GM18951 (cell line): ENCODE data around the gene CFAP43.
"Not testable (repeated sequence)": the region's sequence is repeated elsewhere in the genome, so short reads cannot be mapped to it uniquely, and the experiment has no call there.

Experiments
- POLR2A ChIP-seq: IDR thresholded peaks from 4 replicates; pipeline ENCODE4 v1.6.1; 2011; ENCODE audit warnings: mild to moderate bottlenecking; ENCODE audit not compliant: insufficient read length, insufficient read depth; ENCODE audit errors: extremely low read depth
- in situ Hi-C: fragments of 300-500 bp; cut with MboI; formaldehyde crosslinking; loops from one replicate; pipeline ENCODE4 v1.12.0; 2022; ENCODE audit warnings: low sequenced_read_pairs, mixed read lengths, inconsistent platforms; ENCODE audit not compliant: unreplicated experiment

CFAP43 gene

DNA sequence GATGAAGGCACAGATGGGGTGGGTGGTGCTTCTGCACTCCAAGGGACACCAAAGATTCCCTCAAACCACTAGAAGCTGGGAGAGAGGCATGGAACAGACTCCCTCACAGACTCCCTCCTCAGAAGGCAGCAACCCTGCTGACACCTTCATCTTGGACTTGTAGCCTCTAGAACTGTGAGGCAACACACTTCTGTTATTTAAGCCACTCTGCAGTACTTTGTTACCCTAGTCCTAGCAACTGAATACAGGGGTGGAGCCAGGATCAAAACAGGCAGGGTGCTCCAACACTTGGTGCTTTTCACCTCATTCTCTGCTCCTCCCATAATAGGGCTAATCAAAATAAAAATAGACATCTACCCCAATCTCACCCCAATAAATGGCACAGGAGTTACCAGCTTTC is 20.2 kb upstream of the CFAP43 start:
- in situ Hi-C loops = no loop called here
- TF ChIP-seq POLR2A = no peak

DNA sequence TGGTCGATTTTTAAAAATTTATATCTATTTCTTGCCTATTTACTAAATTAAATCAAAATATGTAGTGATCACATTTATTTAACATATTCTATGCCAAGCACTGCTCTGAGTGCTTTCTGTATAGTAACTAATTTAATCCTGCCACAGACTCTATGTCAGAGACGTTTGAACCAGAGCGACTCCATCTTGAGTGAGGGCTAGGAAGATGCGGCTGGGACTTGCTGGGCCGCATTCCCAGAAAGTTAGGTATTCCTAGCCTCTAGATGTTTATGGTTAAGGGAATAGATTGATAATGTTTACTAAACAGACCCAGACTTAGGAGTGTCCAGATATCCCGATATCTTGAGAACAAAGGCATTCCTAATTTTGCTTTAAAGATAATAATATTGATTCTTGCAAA is 19.3 kb upstream of the CFAP43 start:
- in situ Hi-C loops = no loop called here

DNA sequence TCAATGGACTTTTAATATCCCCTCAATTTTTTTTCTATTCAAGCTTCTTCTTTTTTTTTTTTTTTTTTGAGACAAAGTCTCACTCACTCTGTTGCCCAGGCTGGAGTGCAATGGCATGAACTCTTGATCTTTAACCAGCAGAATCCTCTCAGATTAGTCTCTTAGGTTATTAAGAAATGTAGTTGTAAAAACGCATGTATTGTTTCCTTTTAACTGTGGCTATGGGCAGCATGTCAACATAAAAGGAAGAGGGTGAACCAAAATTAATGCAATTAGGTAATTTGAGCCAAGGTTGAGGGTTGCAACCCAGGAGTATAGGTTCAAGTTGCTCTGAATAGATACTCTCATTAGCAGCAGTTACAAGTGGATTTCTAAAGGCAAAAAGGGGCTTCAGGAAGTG is 18.2 kb upstream of the CFAP43 start:
- in situ Hi-C loops = no loop called here
- no peak for TF ChIP-seq POLR2A

More for the DNA sequence above, 19.3 kb upstream of the CFAP43 start:
- no peak for TF ChIP-seq POLR2A

DNA sequence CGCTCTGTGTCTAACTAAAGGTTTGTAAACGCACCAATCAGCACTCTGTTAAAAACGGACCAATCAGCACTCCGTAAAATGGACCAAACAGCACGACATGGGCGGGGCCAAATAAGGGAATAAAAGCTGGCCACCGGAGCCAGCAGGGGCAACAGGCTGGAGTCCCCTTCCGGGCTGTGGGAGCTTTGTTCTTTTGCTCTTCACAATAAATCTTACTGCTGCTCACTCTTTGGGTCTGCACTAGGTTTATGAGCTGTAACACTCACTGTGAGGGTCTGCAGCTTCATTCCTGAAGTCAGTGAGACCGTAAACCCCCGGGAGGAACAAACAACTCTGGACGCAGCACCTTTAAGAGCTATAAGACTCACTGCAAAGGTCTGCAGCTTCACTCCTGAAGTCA is 16.8 kb upstream of the CFAP43 start:
- in situ Hi-C loops = not testable (repeated sequence)

DNA sequence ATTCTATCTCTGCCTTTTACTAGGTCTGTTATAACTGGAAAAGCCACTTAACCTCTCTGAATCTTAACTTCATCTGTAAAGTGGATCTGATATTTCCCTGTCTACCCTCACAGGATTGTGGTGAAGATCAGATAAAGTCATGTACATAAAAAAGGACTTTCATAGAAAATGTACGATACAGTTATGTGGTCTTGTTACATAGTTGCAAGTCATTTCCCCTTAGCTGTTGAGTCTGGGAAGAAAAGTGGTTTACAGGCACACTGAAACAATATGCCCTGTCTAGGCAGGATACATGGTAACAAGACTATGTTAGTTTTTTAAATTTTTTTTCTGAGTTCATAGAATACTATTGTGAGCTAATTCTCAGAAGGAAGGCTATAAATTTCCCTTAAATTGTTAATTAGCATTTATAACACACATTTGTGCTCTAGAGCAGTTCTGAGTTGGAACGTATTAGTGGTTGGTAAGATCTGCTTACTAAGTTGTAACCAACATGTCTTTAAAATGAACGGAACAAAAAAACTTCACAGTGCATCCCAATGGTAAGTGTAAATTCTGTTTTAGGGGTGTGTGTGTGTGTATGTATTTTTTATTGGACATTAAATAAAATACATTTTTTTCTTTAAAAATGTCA is 15.5 kb upstream of the CFAP43 start:
- in situ Hi-C loops = no loop called here
- no peak for TF ChIP-seq POLR2A

DNA sequence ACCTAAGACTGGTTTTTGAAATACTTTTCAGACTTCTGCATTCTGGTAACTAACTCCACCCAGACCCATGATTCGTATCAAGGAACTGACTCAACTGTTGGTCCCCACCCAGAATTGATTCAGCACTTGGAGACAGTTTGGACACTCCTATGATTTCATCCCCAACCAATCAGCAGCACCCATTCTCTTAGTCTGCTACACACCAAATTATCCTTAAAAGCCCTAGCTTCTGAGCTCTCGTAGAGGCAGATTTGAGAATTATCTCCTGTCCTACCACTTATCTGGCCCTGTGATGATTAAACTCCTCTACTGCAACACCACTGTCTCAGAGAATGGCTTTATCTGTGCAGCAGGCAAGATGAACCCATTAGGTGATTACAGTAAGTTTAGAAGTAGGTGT is 14.8 kb upstream of the CFAP43 start:
- no peak for TF ChIP-seq POLR2A
- in situ Hi-C loops = no loop called here

DNA sequence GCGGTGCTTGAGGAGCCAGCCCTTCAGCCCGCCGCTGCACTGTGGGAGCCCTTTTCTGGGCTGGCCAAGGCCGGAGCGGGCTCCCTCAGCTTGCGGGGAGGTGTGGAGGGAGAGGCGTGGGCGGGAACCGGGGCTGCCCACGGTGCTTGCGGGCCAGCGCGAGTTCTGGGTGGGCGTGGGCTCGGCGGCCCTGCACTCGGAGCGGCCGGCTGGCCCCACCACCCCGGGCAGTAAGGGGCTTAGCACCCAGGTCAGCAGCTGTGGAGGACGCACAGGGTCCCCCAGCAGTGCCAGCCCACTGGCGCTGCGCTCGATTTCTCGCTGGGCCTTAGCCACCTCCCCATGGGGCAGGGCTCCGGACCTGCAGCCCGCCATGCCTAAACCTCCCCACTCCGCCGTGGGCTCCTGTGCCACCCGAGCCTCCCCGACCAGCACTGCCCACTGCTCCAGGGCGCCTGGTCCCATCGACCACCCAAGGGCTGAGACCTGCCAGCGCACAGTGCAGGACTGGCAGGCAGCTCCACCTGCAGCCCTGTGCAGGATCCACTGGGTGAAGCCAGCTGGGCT is 13.0 kb upstream of the CFAP43 start:
- in situ Hi-C loops = no loop called here
- TF ChIP-seq POLR2A = no peak

DNA sequence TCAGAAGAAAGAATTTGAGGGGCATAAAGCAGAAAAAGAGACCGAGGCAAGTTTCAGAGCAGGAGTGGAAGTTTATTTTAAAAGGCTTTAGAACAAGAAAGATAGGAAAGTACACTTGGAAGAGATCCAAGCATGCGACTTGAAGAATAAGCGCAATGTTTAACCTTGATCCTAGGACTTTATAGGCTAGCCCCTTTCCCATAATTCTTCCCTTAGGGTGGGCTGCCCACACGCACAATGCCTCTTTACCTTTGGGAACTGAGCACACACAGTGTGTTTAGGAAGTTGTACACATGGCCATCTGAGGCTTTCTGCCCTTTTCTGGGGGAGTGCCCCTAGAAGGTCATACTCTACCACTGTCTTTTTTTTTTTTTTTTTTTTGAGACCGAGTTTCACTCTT is 11.3 kb upstream of the CFAP43 start:
- no peak for TF ChIP-seq POLR2A
- in situ Hi-C loops = no loop called here

DNA sequence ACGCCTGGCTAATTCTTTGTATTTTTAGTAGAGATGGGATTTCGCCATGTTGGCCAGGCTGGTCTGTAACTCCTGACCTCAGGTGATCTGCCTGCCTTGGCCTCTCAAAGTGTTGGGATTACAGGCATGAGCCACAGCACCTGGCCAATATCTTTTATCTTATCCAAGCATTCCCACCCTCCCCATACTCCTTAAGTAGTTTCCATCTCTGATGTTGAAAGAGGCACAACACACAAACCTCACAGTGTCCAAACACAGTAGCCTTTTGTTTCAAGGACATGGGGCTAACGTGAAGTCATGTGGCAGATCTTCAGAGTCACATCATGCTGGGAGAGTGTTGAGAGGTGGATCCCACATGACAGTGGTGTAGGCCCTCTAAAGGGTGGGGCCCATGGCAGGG is 10.8 kb upstream of the CFAP43 start:
- in situ Hi-C loops = not testable (repeated sequence)

DNA sequence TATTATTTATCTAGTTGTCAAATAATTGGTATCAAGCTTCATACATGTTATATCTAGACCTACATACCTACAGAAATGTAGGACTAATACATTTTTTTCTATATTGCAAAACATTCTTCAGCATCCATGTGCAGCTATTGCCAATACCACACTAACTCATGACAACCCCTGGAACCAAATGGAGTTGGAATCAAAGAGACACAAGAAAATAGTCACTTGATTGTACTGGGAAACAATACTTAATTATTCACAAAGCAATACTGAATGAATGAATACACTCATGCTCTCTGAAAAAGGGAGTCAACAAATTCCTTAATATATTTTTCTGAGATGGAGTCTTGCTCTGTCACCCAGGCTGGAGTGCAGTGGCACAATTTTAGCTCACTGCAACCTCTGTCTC is 10.4 kb upstream of the CFAP43 start:
- in situ Hi-C loops = no loop called here
- no peak for TF ChIP-seq POLR2A

DNA sequence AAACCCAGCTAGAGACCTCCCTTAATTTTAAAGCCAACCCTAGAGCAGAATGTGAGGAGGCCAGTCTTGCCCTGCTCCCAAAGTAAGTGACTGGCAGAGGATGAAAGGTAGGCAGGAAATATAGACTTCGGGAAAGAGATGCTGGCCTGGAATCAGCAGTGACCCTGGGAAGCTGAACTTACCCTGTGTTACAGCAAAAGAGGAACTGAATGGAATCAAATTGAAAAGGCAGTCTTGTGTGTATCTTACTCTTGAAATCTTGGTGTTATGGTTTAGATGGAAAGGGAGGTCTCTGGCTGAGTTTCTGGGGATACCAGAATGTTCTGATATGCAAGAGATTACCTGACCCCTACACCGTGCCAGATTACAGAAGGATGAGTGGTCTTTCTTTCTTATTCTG is 7.9 kb upstream of the CFAP43 start:
- TF ChIP-seq POLR2A = no peak
- in situ Hi-C loops = no loop called here

DNA sequence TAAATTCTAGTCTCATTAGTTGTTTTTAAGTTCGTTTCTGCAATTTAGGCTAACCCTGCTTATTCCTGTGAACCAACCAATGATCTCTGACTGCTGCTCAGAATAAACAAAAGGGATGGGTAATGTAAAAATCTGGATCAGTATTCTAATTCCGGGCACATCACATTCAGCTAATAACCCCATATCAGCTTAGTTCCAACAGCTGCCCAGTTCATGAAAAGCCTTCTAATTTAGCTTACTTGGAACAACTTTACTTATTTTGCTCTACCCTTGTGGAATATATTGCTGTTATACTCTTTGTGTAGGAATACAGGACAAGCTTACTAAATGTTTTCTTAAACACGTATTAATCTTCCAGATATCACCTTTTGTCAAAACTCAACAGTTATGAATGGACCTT is 3.6 kb upstream of the CFAP43 start:
- in situ Hi-C loops = no loop called here
- no peak for TF ChIP-seq POLR2A

DNA sequence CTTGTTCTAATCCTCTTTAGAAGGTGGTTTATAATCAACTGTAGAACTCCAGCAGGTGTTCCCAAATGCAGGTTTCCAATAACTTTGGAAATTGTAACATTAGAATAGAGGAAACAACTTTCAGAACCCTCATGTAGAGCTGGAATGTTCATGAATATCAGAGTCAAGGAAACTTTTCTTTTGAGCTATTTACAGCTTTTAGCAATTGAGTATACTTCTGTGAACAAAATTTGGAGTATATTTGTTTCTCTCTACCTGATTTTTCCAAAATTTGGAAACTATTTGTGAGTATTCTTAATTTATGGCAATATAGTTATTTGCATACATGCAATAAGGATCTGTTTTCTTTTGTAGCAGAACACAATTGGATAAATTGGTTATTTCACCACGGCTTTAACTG is 2.8 kb upstream of the CFAP43 start:
- in situ Hi-C loops = no loop called here
- TF ChIP-seq POLR2A = no peak

DNA sequence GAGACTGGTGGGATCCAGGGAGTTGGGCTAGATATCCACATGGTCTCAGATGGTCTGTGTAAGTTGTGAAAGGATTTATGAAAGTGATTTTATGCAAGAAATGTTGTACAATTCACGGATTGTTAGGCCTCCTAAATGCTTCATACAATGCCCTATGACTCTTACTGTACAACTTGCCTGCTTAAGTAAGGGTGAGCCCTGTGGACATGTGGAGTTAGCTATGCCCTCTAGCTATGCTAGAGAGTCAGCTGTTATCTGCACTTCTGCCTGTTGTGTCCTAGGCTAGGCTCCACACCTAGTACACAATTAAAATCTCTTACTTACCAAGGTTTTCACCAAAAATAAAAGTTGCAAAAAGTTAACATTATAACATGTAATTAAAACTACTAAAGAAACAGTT is 1.7 kb upstream of the CFAP43 start:
- in situ Hi-C loops = no loop called here

DNA sequence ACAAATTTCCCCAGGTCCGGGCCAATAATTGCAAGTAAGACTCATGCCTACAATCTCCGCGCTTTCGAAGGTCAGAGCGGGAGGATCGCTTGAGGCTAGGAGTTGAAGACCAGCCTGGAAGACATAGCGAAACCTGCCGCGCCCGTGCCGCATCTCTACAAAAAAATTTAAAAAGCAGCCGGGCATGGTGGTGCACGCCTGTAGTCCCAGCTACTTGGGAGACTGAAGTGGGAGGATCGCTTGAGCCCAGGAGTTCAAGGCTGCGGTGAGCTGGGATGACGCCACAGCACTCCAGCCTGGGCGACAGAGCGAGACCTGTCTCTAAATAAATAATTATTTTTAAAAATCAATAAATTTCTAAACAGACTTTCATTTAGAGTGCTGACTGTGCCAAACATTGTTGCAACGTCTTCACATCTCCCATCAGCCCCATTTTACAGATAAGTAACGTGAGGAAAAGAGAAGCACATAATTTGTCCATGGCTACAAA is 494 bp upstream of the CFAP43 start:
- in situ Hi-C loops = no loop called here
- no peak for TF ChIP-seq POLR2A

More for the DNA sequence above, 1.7 kb upstream of the CFAP43 start:
- no peak for TF ChIP-seq POLR2A
